IMR-90 (cell line): Measurements from ENCODE around the gene SPEG. TPM values are rescaled to one million over a fixed set of nuclear protein-coding genes. Genes with fewer than 3 reads are reported as not detected.

Source experiments
- ATAC-seq: fragments of 200-7000 bp; cut with Tn5 transposase; 2 replicates; pipeline ENCODE4 v1.9.1; 2020; ENCODE audit warnings: low read depth, mild to moderate bottlenecking, moderate library complexity
- BruUV-seq: library from RNA; stranded (reverse); fragments of 400-500 nt; replicated peaks from 2 replicates; lab custom pipeline; 2021; lab: Mats Ljungman, UMichigan
- CTCF ChIA-PET: fragments of 300-600 bp; formaldehyde crosslinking; extraction: SDS; loops from one replicate; lab custom pipeline; 2021; ENCODE audit warnings: antibody characterized with exemption; lab: Yijun Ruan, JAX
- POLR2A ChIA-PET: fragments of 300-600 bp; sonication (Branson Sonifier 250); formaldehyde crosslinking; loops from one replicate; lab custom pipeline; 2022; ENCODE audit warnings: antibody characterized with exemption; ENCODE audit not compliant: unreplicated experiment; lab: Charles Lee
- DNase-seq: peaks from one replicate; pipeline ENCODE4 v3.0.0; 2013
- H2AFZ ChIP-seq: replicated peaks from 2 replicates; pipeline ENCODE3; 2013; ENCODE audit warnings: low read length, mild to moderate bottlenecking; ENCODE audit not compliant: poor library complexity
- H2AK5ac ChIP-seq: 2 replicates; pipeline ENCODE4 v1.6.1; 2013; ENCODE audit warnings: low read depth, low read length, inconsistent platforms
- H2AK9ac ChIP-seq: replicated peaks from 2 replicates; pipeline ENCODE3; 2013; ENCODE audit warnings: mild to moderate bottlenecking, low read depth, low read length, moderate library complexity; ENCODE audit not compliant: poor library complexity
- H2BK120ac ChIP-seq: 2 replicates; pipeline ENCODE4 v1.6.1; 2013; ENCODE audit warnings: low read depth, low read length, inconsistent platforms
- H2BK15ac ChIP-seq: 3 replicates; pipeline ENCODE4 v1.6.1; 2013; ENCODE audit warnings: low read depth, low read length, inconsistent platforms
- H2BK20ac ChIP-seq: 2 replicates; pipeline ENCODE4 v1.6.1; 2013; ENCODE audit warnings: low read depth, mild to moderate bottlenecking, inconsistent platforms, low read length, moderate library complexity
- H2BK5ac ChIP-seq: 2 replicates; pipeline ENCODE4 v1.6.1; 2013; ENCODE audit warnings: mild to moderate bottlenecking, low read depth, low read length, inconsistent platforms; ENCODE audit not compliant: poor library complexity, severe bottlenecking
- H3K14ac ChIP-seq: replicated peaks from 2 replicates; pipeline ENCODE4 v1.6.1; 2013; ENCODE audit warnings: low read depth, low read length, inconsistent platforms
- H3K18ac ChIP-seq: 2 replicates; pipeline ENCODE4 v1.6.1; 2013; ENCODE audit warnings: low read depth, low read length, control low read depth
- H3K23ac ChIP-seq: 2 replicates; pipeline ENCODE4 v1.6.1; 2013; ENCODE audit warnings: low read depth, low read length, inconsistent platforms
- H3K27ac ChIP-seq: 2 replicates; pipeline ENCODE4 v1.5.1; 2013; ENCODE audit warnings: mild to moderate bottlenecking, control low read depth, low read length; ENCODE audit not compliant: insufficient read depth
- H3K27me3 ChIP-seq: 2 replicates; pipeline ENCODE4 v1.6.1; 2013; ENCODE audit warnings: low read length; ENCODE audit not compliant: control insufficient read depth, insufficient read depth
- H3K36me3 ChIP-seq: 2 replicates; pipeline ENCODE4 v1.6.1; 2013; ENCODE audit warnings: low read length, mixed read lengths; ENCODE audit not compliant: control insufficient read depth, insufficient read depth
- H3K4ac ChIP-seq: 2 replicates; pipeline ENCODE4 v1.6.1; 2013; ENCODE audit warnings: low read depth, low read length, inconsistent platforms
- H3K4me1 ChIP-seq: 2 replicates; pipeline ENCODE4 v1.6.1; 2013; ENCODE audit warnings: low read length, mixed read lengths; ENCODE audit not compliant: control insufficient read depth, insufficient read depth
- H3K4me2 ChIP-seq: 2 replicates; pipeline ENCODE4 v1.6.1; 2013; ENCODE audit warnings: low read depth, mild to moderate bottlenecking, control low read depth, low read length, moderate library complexity
- H3K4me3 ChIP-seq: 2 replicates; pipeline ENCODE4 v1.5.1; 2013; ENCODE audit warnings: low read depth, mild to moderate bottlenecking, control low read depth, low read length, moderate library complexity; ENCODE audit not compliant: insufficient read depth
- H3K56ac ChIP-seq: 2 replicates; pipeline ENCODE4 v1.6.1; 2013; ENCODE audit warnings: low read length, inconsistent platforms; ENCODE audit not compliant: insufficient read depth; ENCODE audit errors: extremely low read depth
- H3K79me1 ChIP-seq, 2 experiments: 2 replicates each; pipeline ENCODE4 v1.6.1; 2013; ENCODE audit warnings: low read length in 2 of 2, inconsistent platforms in 1 of 2, low read depth in 1 of 2
- H3K9ac ChIP-seq: 2 replicates; pipeline ENCODE4 v1.6.1; 2013; ENCODE audit warnings: low read depth, low read length, control low read depth
- H3K9me1 ChIP-seq: 2 replicates; pipeline ENCODE4 v1.6.1; 2013; ENCODE audit warnings: low read length, inconsistent platforms; ENCODE audit not compliant: insufficient read depth
- H3K9me3 ChIP-seq: 2 replicates; pipeline ENCODE4 v1.6.1; 2013; ENCODE audit warnings: low read length; ENCODE audit not compliant: control insufficient read depth, insufficient read depth
- H4K20me1 ChIP-seq: 2 replicates; pipeline ENCODE4 v1.6.1; 2013; ENCODE audit warnings: low read length, inconsistent platforms; ENCODE audit not compliant: insufficient read depth
- H4K5ac ChIP-seq: 2 replicates; pipeline ENCODE4 v1.6.1; 2013; ENCODE audit warnings: mild to moderate bottlenecking, low read depth, low read length, control low read depth
- H4K8ac ChIP-seq, 2 experiments: 2 replicates each; pipeline ENCODE4 v1.6.1; 2013; ENCODE audit warnings: low read depth in 2 of 2, low read length in 2 of 2, control low read depth in 1 of 2, inconsistent platforms in 1 of 2
- H4K91ac ChIP-seq: 2 replicates; pipeline ENCODE4 v1.6.1; 2013; ENCODE audit warnings: low read depth, low read length, inconsistent platforms; ENCODE audit not compliant: insufficient read depth
- MAFK ChIP-seq: IDR thresholded peaks from 2 replicates; pipeline ENCODE4 v1.6.1; 2012; ENCODE audit warnings: low read depth, low read length, improper control_type of control experiment
- SMC3 ChIP-seq: fragments of 150-350 bp; IDR thresholded peaks from 2 replicates; pipeline ENCODE4 v1.6.1; 2016; ENCODE audit warnings: low read depth, mild to moderate bottlenecking, antibody characterized with exemption, low read length, moderate library complexity
- WGBS, 2 experiments: methylation state at CpG; one replicate each; pipeline versions ENCODE4 v1.1.5 to v1.1.7; 2013; ENCODE audit warnings: missing lambda C conversion rate in 2 of 2; ENCODE audit not compliant: insufficient read length in 1 of 2; ENCODE audit errors: extremely low coverage in 2 of 2; 5-methylcytosine and 5-hydroxymethylcytosine counted together
- dilution Hi-C: fragments of 300-500 bp; cut with HindIII; formaldehyde crosslinking; loops from one replicate; pipeline ENCODE4 v1.14.3; 2018; ENCODE audit warnings: low sequenced_read_pairs; ENCODE audit not compliant: unreplicated experiment
- in situ Hi-C: fragments of 300-500 bp; cut with MboI; formaldehyde crosslinking; loops from 3 replicates; pipeline ENCODE4 v1.14.3; 2019; ENCODE audit warnings: low sequenced_read_pairs, inconsistent platforms, mixed read lengths
- intact Hi-C: fragments of 100-400 bp; cut with micrococcal nuclease; formaldehyde crosslinking; loops from 2 replicates; pipeline ENCODE4 v1.10.0; 2022
- polyA plus RNA-seq, 3 experiments: library from polyadenylated mRNA; depleted of rRNA; stranded (reverse); fragments of >200 nt; gene quantifications; 2 replicates each; pipeline ENCODE4 v1.2.3, GENCODE V29; 2012; ENCODE audit warnings: low replicate concordance in 1 of 3
- total RNA-seq: library from RNA; depleted of rRNA; stranded (reverse); fragments of >200 nt; gene quantifications from 2 replicates; pipeline ENCODE4 v1.2.3, GENCODE V29; 2012
- TF ChIP-seq, protein P1 (sequence below): fragments of 150-350 bp; IDR thresholded peaks from 2 replicates; pipeline ENCODE4 v1.6.1; 2017; ENCODE audit warnings: mild to moderate bottlenecking, antibody characterized with exemption, low read length, low read depth

The SPEG gene
- total and polyA plus RNA-seq, 2 of the 4 experiments (the other 2 are of a cell fraction), result 6.8 to 81.6 TPM

DNA sequence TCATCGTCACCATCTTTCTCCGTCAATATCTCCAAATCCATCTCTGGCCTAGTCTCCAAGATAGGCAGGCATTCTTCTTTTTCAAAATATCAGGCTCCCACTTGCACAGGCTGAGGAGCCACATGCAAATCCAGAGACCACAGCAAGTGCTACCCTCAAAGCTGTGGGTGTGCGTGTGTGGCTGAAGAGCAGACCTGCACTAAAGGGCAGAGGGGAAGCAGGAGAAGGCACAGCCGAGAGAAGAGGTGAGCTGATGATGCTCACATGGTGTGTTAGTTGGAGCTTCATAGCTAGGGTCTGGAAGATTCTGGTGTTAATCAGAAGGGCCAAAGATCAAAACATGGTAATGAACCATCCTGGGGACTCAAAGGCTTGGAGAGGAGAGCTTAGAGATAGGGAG lies 3.8 kb downstream of the SPEG start:
- ATAC-seq, result no peak
- peaks cover 18% of the 10 kb centered on the region for H3K4me1 ChIP-seq
- no peak for DNase-seq
- H3K9ac ChIP-seq, result no peak overlapping the region
- H2BK15ac ChIP-seq, result no peak overlapping the region
- H4K8ac ChIP-seq, result no peak overlapping the region
- H2BK20ac ChIP-seq, result no peak overlapping the region
- H3K36me3 ChIP-seq, result peaks cover 3% of the 10 kb centered on the region; the same call in 1 of the 2 replicates
- ChIA-PET POLR2A (interaction anchor here (0.6 kb wide), 1 partner anchor 50 kb away, joined by 3 read pairs; no protein-coding TSS in a partner anchor), CTCF (no interaction called here)
- no peak overlapping the region for H3K4ac ChIP-seq
- H2AK9ac ChIP-seq, result no peak overlapping the region
- BruUV-seq, result no TSS peak
- no peak overlapping the region for H4K5ac ChIP-seq
- dilution Hi-C loops (no loop called here), intact Hi-C loops (no loop called here), in situ Hi-C loops (no loop called here)
- H3K56ac ChIP-seq, result no peak overlapping the region
- TF ChIP-seq SMC3 (no peak), MAFK (no peak)
- TF ChIP-seq, protein P1, sequence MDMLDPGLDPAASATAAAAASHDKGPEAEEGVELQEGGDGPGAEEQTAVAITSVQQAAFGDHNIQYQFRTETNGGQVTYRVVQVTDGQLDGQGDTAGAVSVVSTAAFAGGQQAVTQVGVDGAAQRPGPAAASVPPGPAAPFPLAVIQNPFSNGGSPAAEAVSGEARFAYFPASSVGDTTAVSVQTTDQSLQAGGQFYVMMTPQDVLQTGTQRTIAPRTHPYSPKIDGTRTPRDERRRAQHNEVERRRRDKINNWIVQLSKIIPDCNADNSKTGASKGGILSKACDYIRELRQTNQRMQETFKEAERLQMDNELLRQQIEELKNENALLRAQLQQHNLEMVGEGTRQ, result no peak
- no peak overlapping the region for H3K27ac ChIP-seq
- no peak overlapping the region for H2BK5ac ChIP-seq
- H3K27me3 ChIP-seq, result no peaks in the 10 kb centered on the region; the same call in 1 of the 2 replicates
- H3K4me2 ChIP-seq, result no peak overlapping the region
- peaks cover 11 to 14% of the 10 kb centered on the region in 2 experiments for H3K79me1 ChIP-seq
- H4K20me1 ChIP-seq, result no peaks in the 10 kb centered on the region
- no peak overlapping the region for H3K4me3 ChIP-seq
- no peak overlapping the region for H2BK120ac ChIP-seq
- WGBS, 2 experiments, result 93% methylated on average over 3 of the region's 4 CpGs; no CpG with 5 or more reads in 1 of the 2 experiments
- no peaks in the 10 kb centered on the region for H3K9me3 ChIP-seq
- no peak overlapping the region for H4K91ac ChIP-seq
- H3K23ac ChIP-seq, result no peak overlapping the region
- no peak overlapping the region for H3K18ac ChIP-seq
- peaks cover 11% of the 10 kb centered on the region for H3K9me1 ChIP-seq
- no peak overlapping the region for H2AFZ ChIP-seq
- H2AK5ac ChIP-seq, result no peak overlapping the region
- H3K14ac ChIP-seq, result no peak overlapping the region
